Activated B cell treated with CpG ODN at 0.5 μM for 24 hours (primary cell): ENCODE results near the gene HPN. TPM values are rescaled to one million over a fixed set of nuclear protein-coding genes. Genes with fewer than 3 reads are reported as not detected.
"Not testable (repeated sequence)": the region's sequence is repeated elsewhere in the genome, so short reads cannot be mapped to it uniquely, and the experiment has no call there.

Experiments used
- ATAC-seq: fragments of 200-7000 bp; cut with Tn5 transposase; one replicate; pipeline ENCODE4 v1.10.0; 2021; ENCODE audit warnings: low read depth, mild to moderate bottlenecking, moderate library complexity
- CTCF ChIA-PET: fragments of 350-600 bp; sonication (Branson Sonifier 250); formaldehyde crosslinking; loops from one replicate; lab custom pipeline; 2021; ENCODE audit warnings: antibody characterized with exemption; lab: Charles Lee
- POLR2A ChIA-PET: fragments of 350-600 bp; sonication (Branson Sonifier 250); formaldehyde crosslinking; loops from one replicate; lab custom pipeline; 2021; ENCODE audit warnings: antibody characterized with exemption; lab: Charles Lee
- DNase-seq: peaks from one replicate; pipeline ENCODE4 v3.0.0; 2022
- H3K27ac Mint-ChIP-seq: one replicate; pipeline ENCODE4 v1.8.0; 2020; ENCODE audit warnings: mixed read lengths
- H3K27me3 Mint-ChIP-seq: one replicate; pipeline ENCODE4 v1.8.0; 2021; ENCODE audit warnings: mixed read lengths
- H3K36me3 Mint-ChIP-seq: one replicate; pipeline ENCODE4 v1.8.0; 2021; ENCODE audit warnings: low read depth, mixed read lengths
- H3K4me1 Mint-ChIP-seq: one replicate; pipeline ENCODE4 v1.8.0; 2021; ENCODE audit warnings: mixed read lengths
- H3K4me3 Mint-ChIP-seq: one replicate; pipeline ENCODE4 v1.8.0; 2020; ENCODE audit warnings: mild to moderate bottlenecking, mixed read lengths
- H3K9me3 Mint-ChIP-seq: one replicate; pipeline ENCODE4 v1.8.0; 2020; ENCODE audit warnings: mixed read lengths
- CTCF ChIP-seq: fragments of 200-600 bp; IDR thresholded peaks from one replicate; pipeline ENCODE4 v1.8.0; 2022; ENCODE audit warnings: antibody characterized with exemption, mild to moderate bottlenecking
- intact Hi-C: fragments of 100-400 bp; cut with micrococcal nuclease; formaldehyde crosslinking; loops from one replicate; pipeline ENCODE4 v1.15.1; 2024
- total RNA-seq: library from RNA; stranded (reverse); gene quantifications from 2 replicates; pipeline ENCODE4 v1.2.3, GENCODE V29; 2022

Gene HPN
- total RNA-seq, 1 donor from 2014 or later = not detected

DNA sequence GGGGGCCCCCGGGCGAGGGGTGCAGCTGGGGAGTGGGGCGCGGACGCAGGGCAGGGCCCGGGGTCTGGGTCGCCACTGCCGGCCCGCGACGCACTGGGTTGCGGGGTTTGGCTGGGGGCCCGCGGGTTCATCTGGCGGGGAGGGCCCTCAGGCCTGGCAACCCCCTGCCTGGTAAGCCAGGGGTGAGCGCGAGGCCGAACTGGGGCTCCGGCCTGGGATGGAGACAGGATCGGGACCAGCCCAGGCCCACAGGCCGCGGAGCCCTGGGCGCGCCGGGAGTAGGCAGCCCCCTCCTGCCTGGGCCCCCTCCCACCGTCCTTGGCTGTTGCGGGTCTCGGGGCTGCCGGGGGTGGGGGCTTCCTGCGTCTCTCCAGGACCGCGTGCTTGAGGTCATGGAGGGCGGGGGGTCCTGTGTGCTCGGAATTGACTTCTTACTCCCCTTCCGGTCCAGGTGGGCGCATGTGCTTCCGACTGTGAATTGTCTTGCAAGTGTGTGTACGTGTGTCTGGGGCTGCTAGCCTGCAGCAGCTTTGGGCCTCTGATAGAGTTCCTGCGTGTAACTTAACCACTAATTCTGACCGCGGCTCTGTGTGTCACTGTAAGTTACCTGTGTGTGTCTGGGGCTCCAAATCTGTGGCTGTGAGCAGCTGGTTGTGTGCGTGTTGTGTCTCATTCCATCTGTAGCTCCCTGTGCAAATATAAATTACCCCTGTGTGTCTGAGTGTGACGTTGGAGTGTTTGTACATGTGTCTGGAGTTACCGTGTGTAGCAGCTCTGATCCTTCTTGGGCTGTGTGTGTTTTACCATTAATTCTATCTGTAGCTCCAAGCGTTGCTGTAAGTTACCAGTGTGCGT, 40.6 kb upstream of the HPN start:
- Mint-ChIP-seq H3K4me1 (peaks cover 63% of the 10 kb centered on the region), H3K9me3 (no peaks in the 10 kb centered on the region), H3K4me3 (peak overlapping the region; percentile 87), H3K27me3 (no peaks in the 10 kb centered on the region), H3K36me3 (peaks cover 15% of the 10 kb centered on the region), H3K27ac (peak overlapping the region; percentile 84)
- ChIA-PET POLR2A (interaction anchor here (0.7 to 3.0 kb wide), 5 partner anchors 11 to 323 kb away, joined by 3 to 25 read pairs (median 4); partner anchors contain the start of gene ZNF302), CTCF (interaction anchor here (1.7 kb wide), 1 partner anchor 11 kb away, joined by 8 read pairs; no protein-coding TSS in a partner anchor)
- intact Hi-C loops = loop anchor here (1.0 kb wide), 1 partner anchor 28 kb away; no protein-coding TSS in a partner anchor
- ATAC-seq = peak; percentile 31
- DNase-seq = peak; percentile 38
- no peak for TF ChIP-seq CTCF

- POLR2A ChIA-PET = interaction anchor here (0.7 to 3.0 kb wide), 2 partner anchors 12 to 84 kb away, joined by 4 to 25 read pairs; no protein-coding TSS in a partner anchor
- ATAC-seq = no peak
Measured at GRCh38 chr19:35002037-35002535, 39.4 kb upstream of the HPN start.

GRCh38 chr19:35004517-35005255, 36.8 kb upstream of the HPN start:
- Mint-ChIP-seq H3K4me3 (no peak overlapping the region), H3K27me3 (no peaks in the 10 kb centered on the region), H3K4me1 (peaks cover 42% of the 10 kb centered on the region), H3K36me3 (peaks cover 38% of the 10 kb centered on the region), H3K27ac (no peak overlapping the region), H3K9me3 (no peaks in the 10 kb centered on the region)
- intact Hi-C loops = no loop called here
- no peak for ATAC-seq
- ChIA-PET POLR2A (no interaction called here), CTCF (interaction anchor here (1.3 kb wide), 1 partner anchor 40 kb away, joined by 3 read pairs; no protein-coding TSS in a partner anchor)
- no peak for DNase-seq
- no peak for TF ChIP-seq CTCF

More at GRCh38 chr19:35002037-35002535, 39.4 kb upstream of the HPN start:
- intact Hi-C loops = no loop called here
- H3K27me3 Mint-ChIP-seq = no peaks in the 10 kb centered on the region
- no peak for TF ChIP-seq CTCF
- peaks cover 27% of the 10 kb centered on the region for H3K36me3 Mint-ChIP-seq
- no peaks in the 10 kb centered on the region for H3K9me3 Mint-ChIP-seq
- peaks cover 64% of the 10 kb centered on the region for H3K4me1 Mint-ChIP-seq
- peak overlapping the region; percentile 84 for H3K27ac Mint-ChIP-seq
- CTCF ChIA-PET = interaction anchor here (1.7 kb wide), 1 partner anchor 10 kb away, joined by 8 read pairs; no protein-coding TSS in a partner anchor
- H3K4me3 Mint-ChIP-seq = peak overlapping the region; percentile 87
- DNase-seq = no peak

DNA sequence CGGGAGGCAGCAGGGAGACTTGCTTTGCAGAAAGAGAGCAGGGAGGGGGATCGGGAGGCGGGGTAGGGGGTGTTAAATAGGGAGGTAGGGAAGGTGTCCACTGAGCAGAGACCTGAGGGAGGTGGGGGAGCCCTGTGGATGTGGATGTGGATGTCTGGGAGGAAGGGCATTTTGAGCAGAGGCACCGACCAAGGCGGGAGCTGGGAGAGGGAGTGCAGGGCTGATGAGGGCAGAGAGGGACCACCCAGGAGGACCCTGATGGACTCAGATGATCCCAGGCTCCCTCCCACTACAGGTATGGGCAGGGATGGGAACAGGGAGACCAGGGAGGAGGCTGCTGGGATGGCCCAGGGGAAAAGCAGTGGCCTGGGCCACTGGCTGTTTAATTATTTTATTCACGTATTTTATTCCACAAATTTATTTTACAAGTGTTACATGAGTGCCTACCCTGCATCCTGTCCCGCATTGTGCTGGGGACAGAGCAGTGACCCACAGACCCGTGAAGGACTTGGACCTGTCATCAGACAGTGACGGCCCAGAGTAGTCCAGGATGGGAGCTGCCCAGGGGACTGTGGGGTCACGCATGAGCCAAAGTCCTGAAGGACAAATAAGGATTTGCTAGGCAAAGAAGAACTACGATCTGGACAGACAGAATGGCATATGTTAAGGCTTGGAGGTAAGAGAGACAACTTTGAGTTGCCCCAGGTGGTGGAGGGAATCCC, 36.1 kb upstream of the HPN start:
- Mint-ChIP-seq H3K27ac (no peak overlapping the region), H3K4me3 (no peak overlapping the region), H3K9me3 (no peaks in the 10 kb centered on the region), H3K27me3 (no peaks in the 10 kb centered on the region), H3K36me3 (peaks cover 45% of the 10 kb centered on the region), H3K4me1 (peaks cover 38% of the 10 kb centered on the region)
- DNase-seq = no peak
- ATAC-seq = no peak
- intact Hi-C loops = no loop called here
- CTCF ChIA-PET = no interaction called here
- TF ChIP-seq CTCF = no peak
- POLR2A ChIA-PET = interaction anchor here (0.6 kb wide), 1 partner anchor 196 kb away, joined by 3 read pairs; no protein-coding TSS in a partner anchor

GRCh38 chr19:35006007-35006341, 35.5 kb upstream of the HPN start:
- ATAC-seq, DNase-seq, intact Hi-C loops, H3K9me3 Mint-ChIP-seq, H3K4me3 Mint-ChIP-seq, H3K27ac Mint-ChIP-seq, H3K27me3 Mint-ChIP-seq: not testable (repeated sequence)
- Mint-ChIP-seq H3K4me1 (peaks cover 37% of the 10 kb centered on the region), H3K36me3 (peaks cover 49% of the 10 kb centered on the region)
- ChIA-PET CTCF (interaction anchor here (0.8 kb wide), 1 partner anchor 33 kb away, joined by 4 read pairs; no protein-coding TSS in a partner anchor), POLR2A (interaction anchor here (0.6 kb wide), 1 partner anchor 195 kb away, joined by 3 read pairs; no protein-coding TSS in a partner anchor)
